A549 treated with dexamethasone at 1 μM for 4 hours (cell line): Measurements from ENCODE around the gene FKBP10. TPM values are rescaled to one million over a fixed set of nuclear protein-coding genes. Genes with fewer than 3 reads are reported as not detected.

Experiments
- total RNA-seq: library from RNA; stranded (reverse); fragments of 200-300 nt; extraction: Qiagen RNA extraction; gene quantifications from 5 replicates; pipeline ENCODE4 v1.2.3, GENCODE V29; 2022

FKBP10 gene
- total RNA-seq, result 72.0 to 114 TPM (median 103 TPM) in 5 replicates

GRCh38 chr17:41812381-41813151 lies at the start of gene FKBP10:
Gene FKBP10, plus strand, starts transcription at chr17:41813004. Its CDS starts 31 bp downstream, at chr17:41813035.

GRCh38 chr17:41786227-41787020 lies 26.4 kb upstream of the FKBP10 start, which contains the start of gene JUP:
Gene JUP, minus strand, starts transcription at chr17:41786711. Its CDS starts 14,857 bp downstream, at chr17:41771854.

GRCh38 chr17:41811549-41812380 lies 1.0 kb upstream of the FKBP10 start, which contains the start of gene P3H4:
Gene P3H4, minus strand, starts transcription at chr17:41811949. Its CDS starts 34 bp downstream, at chr17:41811915.

GRCh38 chr17:41835800-41836549 lies 23.2 kb downstream of the FKBP10 start, which contains the start of gene NT5C3B:
Gene NT5C3B, minus strand, starts transcription at chr17:41836232. Its CDS starts 39 bp downstream, at chr17:41836193.

GRCh38 chr17:41837761-41838538 lies 25.1 kb downstream of the FKBP10 start, which contains the start of gene KLHL10:
Gene KLHL10, plus strand, starts transcription at chr17:41837825. Its CDS starts 108 bp downstream, at chr17:41837933.

GRCh38 chr17:41864836-41865595 lies 52.2 kb downstream of the FKBP10 start, which contains the start of gene KLHL11:
Gene KLHL11, minus strand, starts transcription at chr17:41865423. Its CDS starts 53 bp downstream, at chr17:41865370.

Other genes with a start within 250 kb of the FKBP10 start
- gene KRT9, start 240.9 kb upstream of the FKBP10 start, total RNA-seq, result not detected in 5 replicates
- 0.05 to 0.14 TPM (median 0.11 TPM) in 4 of 5 replicates, not detected in the other for gene KRT14, start 226.1 kb upstream of the FKBP10 start, total RNA-seq
- 0.83 to 1.5 TPM (median 1.4 TPM) in 5 replicates for gene KRT16, start 200.2 kb upstream of the FKBP10 start, total RNA-seq
- 0.63 to 1.8 TPM (median 0.79 TPM) in 5 replicates for gene KRT17, start 188.4 kb upstream of the FKBP10 start, total RNA-seq
- 1,266 to 1,758 TPM (median 1,378 TPM) in 5 replicates for gene EIF1, start 124.1 kb upstream of the FKBP10 start, total RNA-seq
- gene GAST, start 100.7 kb upstream of the FKBP10 start, total RNA-seq, result 0.22 to 0.50 TPM in 2 of 5 replicates, not detected in the others
- gene HAP1, start 78.4 kb upstream of the FKBP10 start, total RNA-seq, result 0.85 to 2.0 TPM (median 1.2 TPM) in 5 replicates
- gene JUP, start 26.3 kb upstream of the FKBP10 start, total RNA-seq, result 69.7 to 126 TPM (median 119 TPM) in 5 replicates
- 25.4 to 35.5 TPM (median 32.2 TPM) in 5 replicates for gene P3H4, start 1.1 kb upstream of the FKBP10 start, total RNA-seq
- 101 to 122 TPM (median 114 TPM) in 5 replicates for gene NT5C3B, start 23.2 kb downstream of the FKBP10 start, total RNA-seq
- 0.06 to 0.11 TPM (median 0.09 TPM) in 4 of 5 replicates, not detected in the other for gene KLHL10, start 24.8 kb downstream of the FKBP10 start, total RNA-seq
- gene KLHL11, start 52.4 kb downstream of the FKBP10 start, total RNA-seq, result 2.5 to 5.9 TPM (median 5.1 TPM) in 5 replicates
- 246 to 313 TPM (median 310 TPM) in 5 replicates for gene ACLY, start 105.9 kb downstream of the FKBP10 start, total RNA-seq
- 1.1 to 2.1 TPM (median 1.4 TPM) in 5 replicates for gene ODAD4, start 117.6 kb downstream of the FKBP10 start, total RNA-seq
- 55.7 to 71.5 TPM (median 68.8 TPM) in 5 replicates for gene CNP, start 153.8 kb downstream of the FKBP10 start, total RNA-seq
- 107 to 118 TPM (median 113 TPM) in 5 replicates for gene DNAJC7, start 204.4 kb downstream of the FKBP10 start, total RNA-seq
- 43.6 to 49.2 TPM (median 47.0 TPM) in 5 replicates for gene NKIRAS2, start 207.1 kb downstream of the FKBP10 start, total RNA-seq
- 0.45 to 0.97 TPM (median 0.59 TPM) in 5 replicates for gene C17orf113, start 237.6 kb downstream of the FKBP10 start, total RNA-seq